ENCODE results near the gene TGM1.

The TGM1 gene

GRCh38 chr14:24216345-24216699 is 46.7 kb downstream of the TGM1 start:
- no peak for DNase-seq (ENCODE audit: low spot score)
- TF ChIP-seq CTCF (IDR thresholded peaks at IDR 0.05; ENCODE audit: extremely low read depth, missing control alignments) = no peak

- DNase-seq (ENCODE audit: low spot score) = peak; percentile 85
- TF ChIP-seq CTCF (IDR thresholded peaks at IDR 0.05; ENCODE audit: extremely low read depth, missing control alignments) = peak; percentile 87
Observed at GRCh38 chr14:24215495-24216344, 47.3 kb downstream of the TGM1 start, which contains the start of gene MDP1. TSS of gene MDP1 (minus strand) at chr14:24216066. CDS start at chr14:24215955, 111 bp downstream.

GRCh38 chr14:24213866-24214662 is 48.9 kb downstream of the TGM1 start:
- TF ChIP-seq CTCF (IDR thresholded peaks at IDR 0.05; ENCODE audit: extremely low read depth, missing control alignments) = no peak
- DNase-seq (ENCODE audit: low spot score) = no peak

GRCh38 chr14:24212924-24213865 is 49.8 kb downstream of the TGM1 start, which contains the start of gene CHMP4A:
TSS of gene CHMP4A (minus strand) at chr14:24213488. CDS start at chr14:24213439, 49 bp downstream.
- peak; percentile 91 for DNase-seq (ENCODE audit: low spot score)
- no peak for TF ChIP-seq CTCF (IDR thresholded peaks at IDR 0.05; ENCODE audit: extremely low read depth, missing control alignments)

- no peak for DNase-seq (ENCODE audit: low spot score)
- TF ChIP-seq CTCF (IDR thresholded peaks at IDR 0.05; ENCODE audit: extremely low read depth, missing control alignments) = no peak
Observed at GRCh38 chr14:24211311-24211710, 51.7 kb downstream of the TGM1 start.

- no peak for DNase-seq (ENCODE audit: low spot score)
- TF ChIP-seq CTCF (IDR thresholded peaks at IDR 0.05; ENCODE audit: extremely low read depth, missing control alignments) = no peak
Observed at GRCh38 chr14:24207625-24208024, 55.4 kb downstream of the TGM1 start.
